Measurements from ENCODE around the gene RGS7. TPM values are rescaled to one million over a fixed set of nuclear protein-coding genes. Genes with fewer than 3 reads are reported as not detected.

Gene RGS7
- total and polyA plus RNA-seq, 2 donors from 2014 or later = 3.6 TPM; not detected in 1

DNA sequence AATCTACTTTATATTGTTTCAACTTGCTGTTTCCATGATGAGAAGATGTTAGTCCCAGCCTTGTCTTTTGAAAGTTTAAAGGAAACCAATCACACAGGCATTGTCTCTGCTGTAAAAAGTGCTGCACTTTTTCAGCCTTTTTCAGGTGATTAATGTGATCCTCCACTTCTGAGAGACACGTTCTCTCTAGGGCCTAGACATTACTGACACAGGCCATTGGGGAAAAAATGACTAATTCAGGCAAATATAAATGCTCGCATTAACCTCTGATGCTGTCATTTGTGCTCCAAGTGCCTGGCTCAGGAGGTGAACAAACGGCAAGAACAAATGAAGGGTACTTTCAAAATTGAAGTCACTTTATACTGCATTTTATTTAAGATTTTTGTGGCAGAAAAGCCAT lies 32.4 kb upstream of the RGS7 start:
- TF ChIP-seq, protein P1, sequence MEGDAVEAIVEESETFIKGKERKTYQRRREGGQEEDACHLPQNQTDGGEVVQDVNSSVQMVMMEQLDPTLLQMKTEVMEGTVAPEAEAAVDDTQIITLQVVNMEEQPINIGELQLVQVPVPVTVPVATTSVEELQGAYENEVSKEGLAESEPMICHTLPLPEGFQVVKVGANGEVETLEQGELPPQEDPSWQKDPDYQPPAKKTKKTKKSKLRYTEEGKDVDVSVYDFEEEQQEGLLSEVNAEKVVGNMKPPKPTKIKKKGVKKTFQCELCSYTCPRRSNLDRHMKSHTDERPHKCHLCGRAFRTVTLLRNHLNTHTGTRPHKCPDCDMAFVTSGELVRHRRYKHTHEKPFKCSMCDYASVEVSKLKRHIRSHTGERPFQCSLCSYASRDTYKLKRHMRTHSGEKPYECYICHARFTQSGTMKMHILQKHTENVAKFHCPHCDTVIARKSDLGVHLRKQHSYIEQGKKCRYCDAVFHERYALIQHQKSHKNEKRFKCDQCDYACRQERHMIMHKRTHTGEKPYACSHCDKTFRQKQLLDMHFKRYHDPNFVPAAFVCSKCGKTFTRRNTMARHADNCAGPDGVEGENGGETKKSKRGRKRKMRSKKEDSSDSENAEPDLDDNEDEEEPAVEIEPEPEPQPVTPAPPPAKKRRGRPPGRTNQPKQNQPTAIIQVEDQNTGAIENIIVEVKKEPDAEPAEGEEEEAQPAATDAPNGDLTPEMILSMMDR (IDR thresholded peaks at IDR 0.05; ENCODE audit: borderline replicate concordance, extremely low read depth, insufficient read depth) = no peak
- no peak overlapping the region for H3K9ac ChIP-seq (ENCODE audit: low read length in 3 of 3)

DNA sequence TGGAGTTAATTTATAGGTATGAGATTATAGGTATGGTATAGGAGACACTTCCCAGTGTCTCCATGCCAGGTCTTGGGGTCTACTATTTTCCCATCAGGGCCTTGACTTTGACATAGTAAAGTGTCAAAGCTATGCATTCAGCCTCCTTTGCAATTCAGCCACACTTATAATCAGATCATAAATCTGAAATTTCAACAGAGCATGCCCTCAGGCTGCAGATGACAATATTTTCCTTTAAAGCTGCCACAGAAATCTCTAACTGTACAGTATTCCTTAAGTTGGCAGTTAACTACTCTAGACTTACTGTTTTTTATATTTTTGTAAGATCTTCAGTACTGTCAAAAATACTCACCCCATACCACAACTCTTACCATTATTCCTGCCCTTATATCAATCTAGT lies 30.2 kb upstream of the RGS7 start:
- no peak for FAIRE-seq
- DNase-seq = no peak

More for the DNA sequence above, 32.4 kb upstream of the RGS7 start:
- H3K36me3 ChIP-seq (ENCODE audit: control insufficient read depth in 2 of 3, insufficient read depth in 3 of 3, low read length in 3 of 3) = no peaks in the 10 kb centered on the region
- no peak overlapping the region for H3K4me3 ChIP-seq (ENCODE audit: low read length in 3 of 3)
- no peak for FAIRE-seq
- intact Hi-C loops (cut with DNase I) = no loop called here
- no peaks in the 10 kb centered on the region for H3K9me3 ChIP-seq (ENCODE audit: control insufficient read depth in 2 of 3, insufficient read depth in 1 of 3, low read length in 3 of 3)
- DNase-seq = no peak
- H3K4me1 ChIP-seq (ENCODE audit: control insufficient read depth in 2 of 3, insufficient read depth in 2 of 3, low read depth in 1 of 3, low read length in 3 of 3) = no peaks in the 10 kb centered on the region
- H3K27ac ChIP-seq (ENCODE audit: low read depth in 2 of 2, low read length in 2 of 2) = no peak overlapping the region
- no peaks in the 10 kb centered on the region for H3K27me3 ChIP-seq (ENCODE audit: control insufficient read depth, insufficient read depth, low read length)

DNA sequence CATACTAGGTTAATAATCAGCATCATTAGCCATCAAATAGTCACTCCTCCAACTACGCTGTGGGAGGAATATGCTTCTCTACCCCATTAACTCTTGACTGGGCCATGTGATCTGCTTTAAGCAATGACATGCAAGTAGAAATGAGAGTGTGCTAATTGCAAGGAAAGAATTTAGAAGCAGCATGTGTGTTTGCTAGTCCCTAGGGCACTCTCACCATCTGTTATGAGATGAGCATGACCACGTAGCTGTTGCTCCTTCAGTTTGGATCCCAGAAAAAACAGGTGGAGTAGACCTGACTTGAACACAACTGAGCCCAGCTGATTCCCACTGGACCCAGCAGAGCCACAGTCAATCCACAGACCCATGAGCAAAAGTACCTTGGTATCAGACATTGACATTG lies 19.7 kb upstream of the RGS7 start:
- Histone ChIP-seq H3K4me1 (ENCODE audit: control insufficient read depth in 2 of 3, insufficient read depth in 2 of 3, low read depth in 1 of 3, low read length in 3 of 3) (no peaks in the 10 kb centered on the region), H3K4me3 (ENCODE audit: low read length in 3 of 3) (no peak overlapping the region), H3K27ac (ENCODE audit: low read depth in 2 of 2, low read length in 2 of 2) (no peak overlapping the region), H3K27me3 (ENCODE audit: control insufficient read depth, insufficient read depth, low read length) (no peaks in the 10 kb centered on the region), H3K9me3 (ENCODE audit: control insufficient read depth in 2 of 3, insufficient read depth in 1 of 3, low read length in 3 of 3) (no peaks in the 10 kb centered on the region), H3K9ac (ENCODE audit: low read length in 3 of 3) (no peak overlapping the region), H3K36me3 (ENCODE audit: control insufficient read depth in 2 of 3, insufficient read depth in 3 of 3, low read length in 3 of 3) (no peaks in the 10 kb centered on the region)
- TF ChIP-seq, protein P1 (IDR thresholded peaks at IDR 0.05; ENCODE audit: borderline replicate concordance, extremely low read depth, insufficient read depth) = no peak
- FAIRE-seq = no peak
- intact Hi-C loops (cut with DNase I) = no loop called here
- DNase-seq = no peak

More for the DNA sequence above, 30.2 kb upstream of the RGS7 start:
- Histone ChIP-seq H3K4me1 (ENCODE audit: control insufficient read depth in 2 of 3, insufficient read depth in 2 of 3, low read depth in 1 of 3, low read length in 3 of 3) (no peaks in the 10 kb centered on the region), H3K27ac (ENCODE audit: low read depth in 2 of 2, low read length in 2 of 2) (no peak overlapping the region), H3K36me3 (ENCODE audit: control insufficient read depth in 2 of 3, insufficient read depth in 3 of 3, low read length in 3 of 3) (no peaks in the 10 kb centered on the region), H3K4me3 (ENCODE audit: low read length in 3 of 3) (no peak overlapping the region), H3K27me3 (ENCODE audit: control insufficient read depth, insufficient read depth, low read length) (no peaks in the 10 kb centered on the region), H3K9me3 (ENCODE audit: control insufficient read depth in 2 of 3, insufficient read depth in 1 of 3, low read length in 3 of 3) (no peaks in the 10 kb centered on the region), H3K9ac (ENCODE audit: low read length in 3 of 3) (no peak overlapping the region)
- intact Hi-C loops (cut with DNase I) = no loop called here
- TF ChIP-seq, protein P1 (IDR thresholded peaks at IDR 0.05; ENCODE audit: borderline replicate concordance, extremely low read depth, insufficient read depth) = no peak

DNA sequence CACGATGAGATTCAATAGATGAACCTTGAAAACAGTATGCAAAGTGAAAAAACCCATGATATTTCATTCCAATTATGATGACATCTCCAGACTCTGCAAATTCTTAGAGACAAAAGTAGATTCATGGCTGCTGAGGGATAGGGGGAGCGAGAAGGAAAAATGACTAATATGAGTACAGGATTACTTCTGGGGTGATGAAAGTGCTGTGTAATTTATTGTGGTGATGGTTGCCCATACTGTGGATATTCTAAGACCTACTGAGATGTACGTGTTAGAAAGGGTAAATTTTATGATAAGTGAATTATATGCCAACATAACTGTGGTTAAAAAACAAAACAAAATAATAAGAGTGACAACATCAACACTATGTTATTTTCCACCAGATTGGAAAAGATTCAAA lies 18.9 kb upstream of the RGS7 start:
- no peaks in the 10 kb centered on the region for H3K4me1 ChIP-seq (ENCODE audit: control insufficient read depth in 2 of 3, insufficient read depth in 2 of 3, low read depth in 1 of 3, low read length in 3 of 3)
- FAIRE-seq (no peak), DNase-seq (no peak)
- H3K36me3 ChIP-seq (ENCODE audit: control insufficient read depth in 2 of 3, insufficient read depth in 3 of 3, low read length in 3 of 3) = no peaks in the 10 kb centered on the region
- no peak overlapping the region for H3K4me3 ChIP-seq (ENCODE audit: low read length in 3 of 3)
- TF ChIP-seq, protein P1 (IDR thresholded peaks at IDR 0.05; ENCODE audit: borderline replicate concordance, extremely low read depth, insufficient read depth) = no peak
- no peak overlapping the region for H3K9ac ChIP-seq (ENCODE audit: low read length in 3 of 3)
- no peaks in the 10 kb centered on the region for H3K9me3 ChIP-seq (ENCODE audit: control insufficient read depth in 2 of 3, insufficient read depth in 1 of 3, low read length in 3 of 3)
- H3K27ac ChIP-seq (ENCODE audit: low read depth in 2 of 2, low read length in 2 of 2) = no peak overlapping the region
- intact Hi-C loops (cut with DNase I) = no loop called here
- H3K27me3 ChIP-seq (ENCODE audit: control insufficient read depth, insufficient read depth, low read length) = no peaks in the 10 kb centered on the region
